OCI-LY7 (cell line): ENCODE data around the gene PNPLA6. TPM values are rescaled to one million over a fixed set of nuclear protein-coding genes. Genes with fewer than 3 reads are reported as not detected.
A peak's percentile ranks its signal among the peaks of the same experiment; 100 is the strongest.

Experiments
- BruUV-seq: library from RNA; stranded (reverse); fragments of 400-500 nt; replicated peaks from 2 replicates; lab custom pipeline; 2021; lab: Mats Ljungman, UMichigan
- CTCF ChIA-PET: fragments of 300-600 bp; sonication (Branson Sonifier 250); formaldehyde crosslinking; loops from one replicate; lab custom pipeline; 2022; ENCODE audit warnings: antibody characterized with exemption; ENCODE audit not compliant: unreplicated experiment; lab: Charles Lee
- POLR2A ChIA-PET: fragments of 300-600 bp; sonication (Branson Sonifier 250); formaldehyde crosslinking; loops from one replicate; lab custom pipeline; 2022; ENCODE audit warnings: antibody characterized with exemption; lab: Charles Lee
- DNase-seq: peaks from one replicate; pipeline ENCODE4 v3.0.0-alpha.2; 2015; ENCODE audit warnings: low spot score
- H2AFZ ChIP-seq: fragments of 200-600 bp; sonication (generic), shearing (Covaris generic); 2 replicates; pipeline ENCODE4 v1.6.1; 2014; ENCODE audit warnings: mild to moderate bottlenecking, antibody characterized with exemption, low read length, moderate library complexity
- H3K27ac ChIP-seq: fragments of 200-600 bp; sonication (generic); 2 replicates; pipeline ENCODE4 v1.5.1; 2014; ENCODE audit warnings: mixed run types, low read depth, mild to moderate bottlenecking, moderate library complexity, low read length, inconsistent platforms; ENCODE audit not compliant: poor library complexity, severe bottlenecking
- H3K36me3 ChIP-seq: fragments of 200-600 bp; sonication (generic); 2 replicates; pipeline ENCODE4 v1.6.1; 2014; ENCODE audit warnings: mild to moderate bottlenecking, antibody characterized with exemption, low read length, moderate library complexity, mixed read lengths; ENCODE audit not compliant: insufficient read depth
- H3K4me1 ChIP-seq: fragments of 200-600 bp; sonication (generic); 2 replicates; pipeline ENCODE4 v1.5.1; 2014; ENCODE audit warnings: mild to moderate bottlenecking, low read length; ENCODE audit not compliant: insufficient read depth, poor library complexity, severe bottlenecking
- H3K4me2 ChIP-seq: fragments of 200-600 bp; sonication (generic); 2 replicates; pipeline ENCODE4 v1.6.1; 2014; ENCODE audit warnings: mild to moderate bottlenecking, low read length
- H3K4me3 ChIP-seq: fragments of 200-600 bp; sonication (generic); 2 replicates; pipeline ENCODE4 v1.5.1; 2014; ENCODE audit warnings: mild to moderate bottlenecking, low read depth, low read length; ENCODE audit not compliant: poor library complexity, severe bottlenecking
- H3K79me2 ChIP-seq: fragments of 200-600 bp; sonication (generic); 2 replicates; pipeline ENCODE4 v1.6.1; 2016; ENCODE audit warnings: low read depth, mild to moderate bottlenecking, low read length, moderate library complexity, mixed read lengths; ENCODE audit not compliant: insufficient read depth
- H3K9me2 ChIP-seq: fragments of 200-600 bp; sonication (generic); 2 replicates; pipeline ENCODE4 v1.6.1; 2016; ENCODE audit warnings: mild to moderate bottlenecking, low read length, mixed read lengths; ENCODE audit not compliant: insufficient read depth
- H3K9me3 ChIP-seq: fragments of 200-600 bp; sonication (generic); 2 replicates; pipeline ENCODE4 v1.6.1; 2014; ENCODE audit warnings: mild to moderate bottlenecking, mixed run types, low read length, mixed read lengths
- H4K20me1 ChIP-seq: fragments of 200-600 bp; sonication (generic); 2 replicates; pipeline ENCODE4 v1.6.1; 2014; ENCODE audit warnings: mild to moderate bottlenecking, antibody characterized with exemption, low read length, moderate library complexity, mixed read lengths; ENCODE audit not compliant: insufficient read depth
- CTCF ChIP-seq: fragments of 200-600 bp; sonication (generic); conservative IDR thresholded peaks from 2 replicates; pipeline ENCODE4 v1.5.1; 2014; ENCODE audit warnings: mild to moderate bottlenecking, antibody characterized with exemption, low read length, moderate library complexity, mixed read lengths
- EZH2phosphoT487 ChIP-seq: fragments of 200-600 bp; sonication (generic); IDR thresholded peaks from 2 replicates; pipeline ENCODE4 v1.6.1; 2018; ENCODE audit warnings: low read depth, borderline replicate concordance, mild to moderate bottlenecking, mixed run types, antibody characterized with exemption, low read length, moderate library complexity, mixed read lengths
- intact Hi-C: fragments of 100-400 bp; cut with micrococcal nuclease; formaldehyde crosslinking; loops from one replicate; pipeline ENCODE4 v1.10.0; 2022; ENCODE audit not compliant: unreplicated experiment
- total RNA-seq, 2 experiments: library from RNA; depleted of rRNA in 1 of 2; stranded (reverse); fragments of >200 nt in 1 of 2; shearing (Covaris generic) in 1 of 2; gene quantifications; 2 replicates each; pipeline ENCODE4 v1.2.3, GENCODE V29; 2014 to 2022

PNPLA6 gene
- total RNA-seq, 2 experiments from 2014 or later = 50.6 to 92.4 TPM

GRCh38 chr19:7554565-7554964 is 19.0 kb downstream of the PNPLA6 start:
- H3K4me2 ChIP-seq = no peak overlapping the region
- no peaks in the 10 kb centered on the region for H3K4me1 ChIP-seq
- intact Hi-C loops = no loop called here
- no peaks in the 10 kb centered on the region for H4K20me1 ChIP-seq
- no TSS peak for BruUV-seq
- CTCF ChIA-PET = no interaction called here
- H3K9me3 ChIP-seq = no peaks in the 10 kb centered on the region
- no peaks in the 10 kb centered on the region for H3K79me2 ChIP-seq
- POLR2A ChIA-PET = no interaction called here
- peaks cover 60% of the 10 kb centered on the region for H3K36me3 ChIP-seq
- no peak overlapping the region for H3K27ac ChIP-seq
- no peak for DNase-seq
- no peaks in the 10 kb centered on the region for H3K9me2 ChIP-seq
- TF ChIP-seq CTCF (no peak), EZH2phosphoT487 (no peak)
- H2AFZ ChIP-seq = no peak overlapping the region
- H3K4me3 ChIP-seq = no peak overlapping the region

- BruUV-seq = no TSS peak
These were observed 19.7 kb downstream of the PNPLA6 start for GRCh38 chr19:7554990-7555864.

More at GRCh38 chr19:7554990-7555864, 19.7 kb downstream of the PNPLA6 start:
- Histone ChIP-seq H2AFZ (no peak overlapping the region), H3K36me3 (peaks cover 59% of the 10 kb centered on the region), H3K4me2 (no peak overlapping the region), H3K4me3 (no peak overlapping the region), H3K4me1 (no peaks in the 10 kb centered on the region), H3K9me2 (no peaks in the 10 kb centered on the region), H3K27ac (no peak overlapping the region), H4K20me1 (no peaks in the 10 kb centered on the region), H3K79me2 (no peaks in the 10 kb centered on the region), H3K9me3 (no peaks in the 10 kb centered on the region)
- intact Hi-C loops = no loop called here
- TF ChIP-seq CTCF (no peak), EZH2phosphoT487 (no peak)
- CTCF ChIA-PET = no interaction called here
- POLR2A ChIA-PET = no interaction called here
- DNase-seq = peak; percentile 24
